Smooth muscle cell (in vitro differentiated cells): Measurements from ENCODE around the gene SCARF2. TPM values are rescaled to one million over a fixed set of nuclear protein-coding genes. Genes with fewer than 3 reads are reported as not detected.

Experiments used
- DNase-seq: peaks from one replicate; lab custom pipeline; 2025; ENCODE audit not compliant: unreplicated experiment; lab: John Stamatoyannopoulos, UW
- H2AFZ ChIP-seq: fragments of 200-600 bp; sonication (generic); 2 replicates; pipeline ENCODE4 v1.6.0; 2016; ENCODE audit warnings: antibody characterized with exemption, low read depth, mild to moderate bottlenecking
- H3F3A ChIP-seq: fragments of 200-600 bp; sonication (generic); 2 replicates; pipeline ENCODE4 v1.6.0; 2017; ENCODE audit warnings: antibody characterized with exemption, low read depth
- H3K27ac ChIP-seq: fragments of 200-600 bp; sonication (generic); 2 replicates; pipeline ENCODE4 v1.5.1; 2016; ENCODE audit warnings: low read depth, mild to moderate bottlenecking
- H3K27me3 ChIP-seq: fragments of 200-600 bp; sonication (generic); 2 replicates; pipeline ENCODE4 v1.6.1; 2016; ENCODE audit warnings: low read depth, mild to moderate bottlenecking
- H3K36me3 ChIP-seq: fragments of 200-600 bp; sonication (generic); 2 replicates; pipeline ENCODE4 v1.5.1; 2016; ENCODE audit warnings: low read depth
- H3K4me1 ChIP-seq: fragments of 200-600 bp; sonication (generic); 2 replicates; pipeline ENCODE4 v1.5.1; 2016; ENCODE audit warnings: low read depth
- H3K4me2 ChIP-seq: fragments of 200-600 bp; sonication (generic); 2 replicates; pipeline ENCODE4 v1.6.0; 2016; ENCODE audit warnings: mild to moderate bottlenecking
- H3K4me3 ChIP-seq: fragments of 200-600 bp; sonication (generic); 2 replicates; pipeline ENCODE4 v1.5.1; 2016; ENCODE audit warnings: mild to moderate bottlenecking
- H3K79me2 ChIP-seq: fragments of 200-600 bp; sonication (generic); 2 replicates; pipeline ENCODE4 v1.6.0; 2016; ENCODE audit warnings: low read depth, mild to moderate bottlenecking
- H3K9ac ChIP-seq: fragments of 200-600 bp; sonication (generic); 2 replicates; pipeline ENCODE4 v1.6.0; 2016; ENCODE audit warnings: low read depth
- H3K9me3 ChIP-seq: fragments of 200-600 bp; sonication (generic); replicated peaks from 2 replicates; pipeline ENCODE4 v1.5.1; 2016; ENCODE audit warnings: low read depth
- H4K20me1 ChIP-seq: fragments of 200-600 bp; sonication (generic); 2 replicates; pipeline ENCODE4 v1.6.0; 2016; ENCODE audit warnings: low read depth
- CTCF ChIP-seq: fragments of 200-600 bp; sonication (generic); IDR thresholded peaks from 2 replicates; pipeline ENCODE4 v1.5.1; 2017; ENCODE audit warnings: borderline replicate concordance, mild to moderate bottlenecking, antibody characterized with exemption; ENCODE audit not compliant: insufficient read depth, poor library complexity, severe bottlenecking
- WGBS: methylation state at CpG from one replicate; pipeline ENCODE4 v1.1.7; 2016; ENCODE audit warnings: low lambda C conversion rate; 5-methylcytosine and 5-hydroxymethylcytosine counted together
- polyA plus RNA-seq: library from polyadenylated mRNA; unstranded; fragments of >200 nt; fragmentation: Nextera tagmentation; extraction: Ambion mirVana; gene quantifications from 2 replicates; pipeline ENCODE4 v1.2.1, GENCODE V29; 2016
- total RNA-seq: library from RNA; depleted of rRNA; stranded (reverse); fragments of >200 nt; gene quantifications from 2 replicates; pipeline ENCODE4 v1.2.3, GENCODE V29; 2014

The SCARF2 gene
- total and polyA plus RNA-seq, 2 experiments from 2014 or later = 30.9 to 89.8 TPM

- WGBS = 97% methylated on average over 6 of the region's 6 CpGs
- no peak overlapping the region for H3K4me3 ChIP-seq
Measured at GRCh38 chr22:20469110-20469868, 31.7 kb upstream of the SCARF2 start.

DNA sequence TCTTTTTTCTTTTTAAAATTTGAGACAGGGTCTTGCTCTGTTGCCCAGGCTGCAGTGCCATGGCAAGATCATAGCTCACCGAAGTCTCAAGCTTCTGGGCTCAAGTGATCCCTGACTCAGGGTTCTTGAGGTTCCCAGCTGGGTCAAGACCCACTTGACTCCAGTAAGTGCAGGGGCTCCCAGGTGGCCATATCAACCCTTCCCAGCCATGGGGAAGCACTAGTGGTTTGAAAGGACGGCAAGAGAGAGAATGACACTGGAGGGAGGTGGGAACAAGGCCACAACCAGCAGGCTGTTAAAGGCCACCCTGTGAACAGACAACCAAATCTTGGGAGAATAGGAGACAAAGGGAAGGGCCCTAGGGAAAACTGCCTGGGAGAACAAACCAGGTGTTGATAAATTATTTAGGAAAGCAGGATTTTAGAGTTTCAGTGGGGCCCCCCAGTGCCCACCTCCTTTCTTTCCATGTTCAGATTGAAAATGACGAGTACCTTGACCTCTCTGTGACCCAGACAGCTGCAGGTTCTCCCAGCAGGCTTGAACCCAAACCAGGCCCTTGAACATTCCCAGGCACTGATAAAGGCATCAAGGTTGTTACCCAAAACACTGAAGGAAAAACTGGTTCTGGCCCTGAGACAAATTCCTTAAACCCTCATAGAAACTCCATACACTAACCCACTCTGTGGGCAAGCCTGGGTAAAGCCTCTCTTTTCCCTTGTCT is 29.2 kb upstream of the SCARF2 start:
- no peak for TF ChIP-seq CTCF
- H3K4me3 ChIP-seq = no peak overlapping the region
- H4K20me1 ChIP-seq = peaks cover 4% of the 10 kb centered on the region
- no peak overlapping the region for H3K4me2 ChIP-seq
- DNase-seq = no peak
- no peaks in the 10 kb centered on the region for H3K4me1 ChIP-seq
- no peaks in the 10 kb centered on the region for H3K79me2 ChIP-seq
- no peaks in the 10 kb centered on the region for H3K27me3 ChIP-seq
- H3K27ac ChIP-seq = no peak overlapping the region
- H3K9me3 ChIP-seq = no peaks in the 10 kb centered on the region
- H2AFZ ChIP-seq = no peak overlapping the region
- no peaks in the 10 kb centered on the region for H3K36me3 ChIP-seq
- 91% methylated on average over 3 of the region's 3 CpGs for WGBS
- no peak overlapping the region for H3K9ac ChIP-seq
- no peaks in the 10 kb centered on the region for H3F3A ChIP-seq

More at GRCh38 chr22:20469110-20469868, 31.7 kb upstream of the SCARF2 start:
- peaks cover 17% of the 10 kb centered on the region for H4K20me1 ChIP-seq
- DNase-seq = no peak
- H2AFZ ChIP-seq = no peak overlapping the region
- H3K4me1 ChIP-seq = no peaks in the 10 kb centered on the region
- no peak overlapping the region for H3K9ac ChIP-seq
- no peaks in the 10 kb centered on the region for H3K36me3 ChIP-seq
- no peaks in the 10 kb centered on the region for H3K9me3 ChIP-seq
- H3K27ac ChIP-seq = no peak overlapping the region
- H3F3A ChIP-seq = no peaks in the 10 kb centered on the region
- TF ChIP-seq CTCF = no peak
- H3K27me3 ChIP-seq = no peaks in the 10 kb centered on the region
- H3K4me2 ChIP-seq = no peak overlapping the region
- no peaks in the 10 kb centered on the region for H3K79me2 ChIP-seq

DNA sequence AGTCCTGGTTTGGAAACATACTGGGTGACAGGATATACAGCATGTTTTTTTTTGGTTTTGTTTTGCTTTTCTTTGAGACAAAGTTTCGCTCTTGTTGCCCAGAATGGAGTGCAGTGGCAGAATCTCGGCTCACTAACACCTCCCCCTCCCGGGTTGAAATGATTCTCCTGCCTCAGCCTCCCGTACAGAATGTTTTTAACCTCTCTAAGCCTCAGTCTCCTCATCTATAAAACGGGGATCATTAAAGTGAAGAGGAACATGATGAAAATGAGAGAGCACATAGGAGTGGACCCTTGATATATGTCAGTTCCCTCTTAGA is 28.1 kb upstream of the SCARF2 start:
- Histone ChIP-seq H4K20me1 (no peaks in the 10 kb centered on the region), H3K4me2 (no peak overlapping the region), H2AFZ (no peak overlapping the region), H3K79me2 (no peaks in the 10 kb centered on the region), H3K9ac (no peak overlapping the region), H3F3A (no peaks in the 10 kb centered on the region), H3K27me3 (no peaks in the 10 kb centered on the region), H3K36me3 (no peaks in the 10 kb centered on the region), H3K9me3 (no peaks in the 10 kb centered on the region), H3K4me3 (no peak overlapping the region), H3K4me1 (no peaks in the 10 kb centered on the region), H3K27ac (no peak overlapping the region)
- TF ChIP-seq CTCF = no peak
- no peak for DNase-seq
- WGBS = 91% methylated on average over 5 of the region's 5 CpGs
